ENCODE data around the gene MICB. TPM values are rescaled to one million over a fixed set of nuclear protein-coding genes. Genes with fewer than 3 reads are reported as not detected.
"Not testable (repeated sequence)": the region's sequence is repeated elsewhere in the genome, so short reads cannot be mapped to it uniquely, and the experiment has no call there.

The MICB gene
- total RNA-seq, 1 donor from 2014 or later: 1.3 TPM

DNA sequence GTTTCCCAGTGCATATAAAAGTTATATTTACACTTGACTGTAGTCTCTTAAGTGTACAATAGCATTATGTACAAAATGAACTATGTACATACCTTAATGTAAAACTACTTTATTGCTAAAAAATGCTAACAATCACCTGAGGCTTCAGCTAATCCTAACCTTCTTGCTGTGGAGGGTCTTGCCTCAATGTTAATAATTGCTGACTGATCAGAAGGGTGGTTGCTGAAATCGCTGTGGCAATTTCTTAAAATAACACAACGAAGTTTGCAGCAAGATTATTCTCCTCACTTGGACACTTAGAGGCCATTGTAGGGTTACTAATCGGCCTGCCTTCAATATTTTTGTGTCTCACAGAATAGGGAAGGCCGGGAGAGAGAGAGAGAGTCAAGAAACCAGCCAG, 24.7 kb upstream of the MICB start:
- DNase-seq: no peak
- no peak for ATAC-seq (ENCODE audit: poor library complexity)
- intact Hi-C loops (cut with DNase I): no loop called here

GRCh38 chr6:31473780-31474761, 23.9 kb upstream of the MICB start:
- intact Hi-C loops (cut with DNase I): no loop called here
- DNase-seq: no peak
- ATAC-seq (ENCODE audit: poor library complexity): no peak

- ATAC-seq (ENCODE audit: poor library complexity): no peak
- intact Hi-C loops (cut with DNase I): no loop called here
- DNase-seq: no peak
Observed at GRCh38 chr6:31474871-31475286, 23.1 kb upstream of the MICB start.

GRCh38 chr6:31476515-31477139, 21.3 kb upstream of the MICB start:
- no peak for ATAC-seq (ENCODE audit: poor library complexity)
- intact Hi-C loops (cut with DNase I): no loop called here
- DNase-seq: no peak

- DNase-seq (no peak), ATAC-seq (ENCODE audit: poor library complexity) (no peak)
- intact Hi-C loops (cut with DNase I): no loop called here
Observed at GRCh38 chr6:31477521-31477920, 20.4 kb upstream of the MICB start.

GRCh38 chr6:31478186-31478950, 19.6 kb upstream of the MICB start:
- DNase-seq (no peak), ATAC-seq (ENCODE audit: poor library complexity) (no peak)
- intact Hi-C loops (cut with DNase I): no loop called here

GRCh38 chr6:31479151-31479932, 18.6 kb upstream of the MICB start:
- DNase-seq (no peak), ATAC-seq (ENCODE audit: poor library complexity) (no peak)
- intact Hi-C loops (cut with DNase I): no loop called here

GRCh38 chr6:31479933-31480535, 17.9 kb upstream of the MICB start:
- intact Hi-C loops (cut with DNase I): no loop called here
- DNase-seq (no peak), ATAC-seq (ENCODE audit: poor library complexity) (no peak)

DNA sequence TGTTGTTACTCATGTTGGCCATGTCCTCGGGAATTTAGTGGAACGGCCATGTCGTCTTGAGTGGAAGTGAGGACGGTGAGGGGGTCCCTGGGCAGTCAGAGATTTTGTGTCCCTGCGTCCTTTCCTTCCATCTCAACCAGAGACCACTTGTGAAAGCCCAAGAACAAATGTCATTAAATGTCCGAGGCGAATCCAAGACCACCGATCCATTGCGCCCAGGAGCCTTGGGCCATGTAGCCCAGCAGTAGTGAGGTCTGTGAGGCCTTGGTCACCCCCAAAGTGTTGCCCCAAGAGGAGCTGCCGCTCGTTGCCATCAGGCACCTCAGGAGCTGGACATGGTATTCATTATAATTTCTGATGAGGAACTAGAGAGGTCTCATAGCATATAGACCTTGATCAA, 17.4 kb upstream of the MICB start:
- intact Hi-C loops (cut with DNase I): no loop called here
- no peak for DNase-seq
- ATAC-seq (ENCODE audit: poor library complexity): no peak

DNA sequence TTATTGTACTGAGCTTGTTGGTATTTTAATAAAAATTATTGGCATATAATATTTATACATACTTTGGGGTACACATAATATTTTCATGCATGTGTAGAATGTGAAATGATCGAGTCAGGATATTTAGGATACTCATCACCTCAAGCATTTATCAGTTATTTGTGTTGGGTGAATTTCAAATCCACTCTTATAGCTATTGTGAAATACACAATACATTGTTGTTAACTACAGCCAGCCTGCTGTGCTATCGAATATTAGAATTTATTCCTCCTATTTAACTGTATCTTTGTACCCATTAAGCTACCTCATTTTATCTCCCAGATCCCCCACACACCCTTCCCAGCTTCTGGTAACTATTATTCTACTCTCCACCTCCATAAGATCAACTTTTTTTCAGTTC, 14.6 kb upstream of the MICB start:
- intact Hi-C loops (cut with DNase I): no loop called here
- ATAC-seq (ENCODE audit: poor library complexity) (no peak), DNase-seq (no peak)

GRCh38 chr6:31485055-31485454, 12.9 kb upstream of the MICB start:
- intact Hi-C loops (cut with DNase I): no loop called here
- ATAC-seq (ENCODE audit: poor library complexity) (no peak), DNase-seq (no peak)

GRCh38 chr6:31486065-31486837, 11.7 kb upstream of the MICB start:
- DNase-seq; intact Hi-C loops (cut with DNase I): not testable (repeated sequence)
- ATAC-seq (ENCODE audit: poor library complexity): peak; percentile 46

GRCh38 chr6:31487674-31488073, 10.3 kb upstream of the MICB start:
- intact Hi-C loops (cut with DNase I); ATAC-seq (ENCODE audit: poor library complexity); DNase-seq: not testable (repeated sequence)

DNA sequence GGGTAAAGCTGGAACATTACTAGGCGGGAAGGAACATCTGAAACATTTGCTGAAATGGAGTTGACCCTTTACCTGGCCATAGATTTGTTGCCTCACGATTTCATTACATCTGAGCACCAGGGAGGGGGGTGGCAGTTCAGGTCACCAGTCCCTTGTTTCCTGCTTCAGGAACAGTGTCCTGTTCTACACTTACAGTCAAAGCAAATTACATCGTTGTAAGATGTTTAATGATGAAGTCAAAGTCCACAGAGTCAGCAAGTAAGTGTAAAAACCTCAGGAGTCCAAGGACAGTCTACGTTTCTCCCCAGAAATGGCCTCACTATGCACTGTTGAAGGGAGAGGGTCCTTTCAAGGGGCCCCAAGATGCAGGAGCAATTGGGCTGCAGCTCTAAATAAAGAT, 8.9 kb upstream of the MICB start:
- ATAC-seq (ENCODE audit: poor library complexity): no peak
- DNase-seq: no peak
- intact Hi-C loops (cut with DNase I): no loop called here

DNA sequence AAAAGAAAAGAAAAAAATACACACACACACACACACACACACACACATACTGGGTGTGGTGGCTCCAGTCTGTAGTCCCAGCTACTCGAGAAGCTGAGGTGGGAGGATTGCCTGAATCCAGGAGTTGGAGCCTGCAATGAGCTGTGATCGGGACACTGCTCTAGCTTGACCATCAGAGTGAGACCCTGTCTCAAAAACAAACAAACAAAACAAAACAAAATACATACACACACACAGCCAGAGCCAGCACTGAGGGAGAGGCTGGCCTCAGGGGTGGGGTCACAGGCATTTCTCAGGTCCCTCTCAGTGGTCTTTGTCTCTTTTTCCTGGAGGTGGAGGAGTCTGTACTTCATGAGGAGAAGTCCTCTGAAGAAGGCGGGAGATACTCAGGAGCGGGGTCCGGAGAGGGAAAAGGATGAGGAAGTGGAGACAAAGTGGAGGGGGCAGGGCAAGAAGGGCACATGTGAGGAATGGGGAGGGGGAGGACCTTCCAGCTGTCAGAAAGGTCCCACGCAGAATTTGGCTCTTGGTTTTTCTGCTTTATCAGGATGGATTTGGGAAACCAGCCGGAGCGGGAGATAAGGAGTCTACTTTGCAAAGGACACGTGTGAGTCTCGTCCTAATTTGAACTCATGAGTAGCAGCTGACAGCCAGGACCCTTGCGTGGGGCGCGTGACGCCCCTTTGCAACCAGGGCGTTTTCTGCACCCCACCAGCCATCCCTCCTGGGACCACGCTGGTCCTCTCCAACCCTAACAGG, 7.7 kb upstream of the MICB start:
- DNase-seq (no peak), ATAC-seq (ENCODE audit: poor library complexity) (no peak)
- intact Hi-C loops (cut with DNase I): no loop called here

- ATAC-seq (ENCODE audit: poor library complexity); intact Hi-C loops (cut with DNase I): not testable (repeated sequence)
Observed at GRCh38 chr6:31493550-31493874, 4.4 kb upstream of the MICB start.

More at GRCh38 chr6:31493550-31493874, 4.4 kb upstream of the MICB start:
- DNase-seq: not testable (repeated sequence)
